Breast epithelium (tissue), 3 donors: Measurements from ENCODE around the gene MSL1.

Source experiments
- POLR2A ChIP-seq: fragments of 450-650 bp; IDR thresholded peaks from one replicate; pipeline ENCODE4 v1.6.1; 2016; ENCODE audit warnings: antibody characterized with exemption, mild to moderate bottlenecking, moderate library complexity
- TF ChIP-seq, protein P1 (sequence below), 3 donors: fragments of 450-650 bp; IDR thresholded peaks; one replicate each; pipeline ENCODE4 v1.5.1; 2016 to 2017; ENCODE audit warnings: antibody characterized with exemption in 3 of 3, mild to moderate bottlenecking in 3 of 3, moderate library complexity in 3 of 3

DNA sequence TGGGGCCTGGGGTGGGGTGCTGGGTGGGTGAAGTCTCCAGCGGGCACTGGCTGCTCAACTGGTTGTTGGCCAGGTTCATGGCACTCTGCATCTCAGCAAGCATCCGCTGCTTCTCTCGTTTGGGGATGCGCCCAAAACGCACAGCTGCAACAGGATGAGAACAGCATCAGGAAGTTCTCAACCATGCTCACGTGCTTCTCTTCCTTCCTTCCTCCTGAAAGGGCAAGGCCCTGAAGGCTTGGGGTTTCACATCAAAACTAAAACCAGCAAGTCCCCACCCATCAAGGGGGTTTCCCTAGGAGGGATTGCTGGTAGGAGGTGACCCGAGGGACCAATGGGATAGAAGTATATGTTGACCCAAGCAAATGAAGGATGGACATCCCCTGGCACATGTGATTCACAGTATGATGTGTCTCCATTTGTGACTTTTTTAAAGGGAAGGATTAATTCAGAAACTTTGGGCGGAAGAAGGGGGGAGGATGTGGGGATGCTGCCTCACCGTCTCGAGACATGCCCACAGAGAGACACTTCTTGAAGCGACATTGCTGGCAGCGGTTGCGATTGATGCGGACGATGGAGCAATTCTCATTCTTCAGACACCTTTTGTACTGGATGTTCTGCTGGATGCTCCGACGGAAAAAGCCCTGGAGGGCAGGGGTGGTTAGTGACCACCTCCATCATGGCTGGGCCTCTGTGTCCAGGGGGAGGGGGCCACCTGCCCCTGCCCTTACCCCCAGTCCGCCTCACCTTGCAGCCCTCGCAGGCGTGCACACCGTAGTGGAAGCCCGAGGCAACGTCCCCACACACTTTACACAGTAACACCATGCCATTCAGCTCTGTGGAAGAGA is 25.6 kb upstream of the MSL1 start:
- no peak for TF ChIP-seq POLR2A
- TF ChIP-seq, protein P1, sequence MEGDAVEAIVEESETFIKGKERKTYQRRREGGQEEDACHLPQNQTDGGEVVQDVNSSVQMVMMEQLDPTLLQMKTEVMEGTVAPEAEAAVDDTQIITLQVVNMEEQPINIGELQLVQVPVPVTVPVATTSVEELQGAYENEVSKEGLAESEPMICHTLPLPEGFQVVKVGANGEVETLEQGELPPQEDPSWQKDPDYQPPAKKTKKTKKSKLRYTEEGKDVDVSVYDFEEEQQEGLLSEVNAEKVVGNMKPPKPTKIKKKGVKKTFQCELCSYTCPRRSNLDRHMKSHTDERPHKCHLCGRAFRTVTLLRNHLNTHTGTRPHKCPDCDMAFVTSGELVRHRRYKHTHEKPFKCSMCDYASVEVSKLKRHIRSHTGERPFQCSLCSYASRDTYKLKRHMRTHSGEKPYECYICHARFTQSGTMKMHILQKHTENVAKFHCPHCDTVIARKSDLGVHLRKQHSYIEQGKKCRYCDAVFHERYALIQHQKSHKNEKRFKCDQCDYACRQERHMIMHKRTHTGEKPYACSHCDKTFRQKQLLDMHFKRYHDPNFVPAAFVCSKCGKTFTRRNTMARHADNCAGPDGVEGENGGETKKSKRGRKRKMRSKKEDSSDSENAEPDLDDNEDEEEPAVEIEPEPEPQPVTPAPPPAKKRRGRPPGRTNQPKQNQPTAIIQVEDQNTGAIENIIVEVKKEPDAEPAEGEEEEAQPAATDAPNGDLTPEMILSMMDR (IDR thresholded peaks at IDR 0.05), result no peak
